Thyroid gland (tissue), 4 donors: Measurements from ENCODE around the gene SIM1.

Source experiments
- POLR2A ChIP-seq, 2 donors: fragments of 450-650 bp; IDR thresholded peaks; one replicate each; pipeline ENCODE4 v1.6.1; 2017; ENCODE audit warnings: antibody characterized with exemption in 2 of 2, mild to moderate bottlenecking in 2 of 2, moderate library complexity in 1 of 2
- TF ChIP-seq, protein P1 (sequence below), 6 experiments: fragments of 200-600 bp in 3 of 6; fragments of 450-650 bp in 3 of 6; sonication (generic) in 3 of 6; IDR thresholded peaks; one replicate each; pipeline ENCODE4 v1.5.1; 2016 to 2019; ENCODE audit warnings: antibody characterized with exemption in 6 of 6, mild to moderate bottlenecking in 2 of 6, inconsistent platforms in 1 of 6, moderate library complexity in 1 of 6

DNA sequence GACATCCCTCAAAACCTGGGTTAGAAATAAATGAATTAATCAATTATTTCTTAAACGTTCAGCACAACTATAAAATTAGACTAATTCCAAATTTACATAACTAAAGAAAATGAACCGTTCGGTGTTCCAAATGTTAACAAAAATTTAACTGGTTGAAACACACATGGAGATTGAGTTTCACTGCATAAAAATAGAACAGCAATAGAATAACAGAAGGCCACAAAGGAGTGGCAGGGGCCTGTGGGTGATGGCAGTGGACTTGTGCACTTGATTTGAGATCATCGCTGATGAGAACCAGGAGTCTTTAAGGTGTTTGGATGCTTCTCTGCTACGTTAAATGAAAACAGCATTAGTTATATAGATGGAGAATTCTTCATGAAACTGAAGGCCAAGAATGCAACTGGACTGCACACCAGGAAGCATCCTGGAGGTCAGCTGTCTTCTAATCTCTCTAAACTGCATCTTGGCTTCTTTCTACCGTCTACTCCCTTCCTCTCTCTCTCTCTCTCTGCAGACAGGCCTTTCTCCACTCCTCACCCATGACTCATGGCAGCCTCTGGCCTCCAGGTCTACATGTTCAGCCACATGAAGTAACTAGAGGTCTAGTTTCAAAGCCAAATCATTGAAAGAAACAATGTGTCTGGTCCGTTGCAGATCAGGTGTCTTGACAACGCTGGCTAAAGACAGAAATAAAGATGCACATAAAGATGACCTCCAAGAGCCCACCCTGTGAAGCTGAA is 111.3 kb downstream of the SIM1 start:
- TF ChIP-seq, protein P1, sequence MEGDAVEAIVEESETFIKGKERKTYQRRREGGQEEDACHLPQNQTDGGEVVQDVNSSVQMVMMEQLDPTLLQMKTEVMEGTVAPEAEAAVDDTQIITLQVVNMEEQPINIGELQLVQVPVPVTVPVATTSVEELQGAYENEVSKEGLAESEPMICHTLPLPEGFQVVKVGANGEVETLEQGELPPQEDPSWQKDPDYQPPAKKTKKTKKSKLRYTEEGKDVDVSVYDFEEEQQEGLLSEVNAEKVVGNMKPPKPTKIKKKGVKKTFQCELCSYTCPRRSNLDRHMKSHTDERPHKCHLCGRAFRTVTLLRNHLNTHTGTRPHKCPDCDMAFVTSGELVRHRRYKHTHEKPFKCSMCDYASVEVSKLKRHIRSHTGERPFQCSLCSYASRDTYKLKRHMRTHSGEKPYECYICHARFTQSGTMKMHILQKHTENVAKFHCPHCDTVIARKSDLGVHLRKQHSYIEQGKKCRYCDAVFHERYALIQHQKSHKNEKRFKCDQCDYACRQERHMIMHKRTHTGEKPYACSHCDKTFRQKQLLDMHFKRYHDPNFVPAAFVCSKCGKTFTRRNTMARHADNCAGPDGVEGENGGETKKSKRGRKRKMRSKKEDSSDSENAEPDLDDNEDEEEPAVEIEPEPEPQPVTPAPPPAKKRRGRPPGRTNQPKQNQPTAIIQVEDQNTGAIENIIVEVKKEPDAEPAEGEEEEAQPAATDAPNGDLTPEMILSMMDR (IDR thresholded peaks at IDR 0.05), result no peak
- no peak for TF ChIP-seq POLR2A (IDR thresholded peaks at IDR 0.05)
